ENCODE measurements around the gene BSN. TPM values are rescaled to one million over a fixed set of nuclear protein-coding genes. Genes with fewer than 3 reads are reported as not detected.

BSN gene
- total and polyA plus RNA-seq, 2 donors (not counting 3 experiments of a cell fraction or from before 2014, with no cell fraction given), result 0.04 to 0.27 TPM

DNA sequence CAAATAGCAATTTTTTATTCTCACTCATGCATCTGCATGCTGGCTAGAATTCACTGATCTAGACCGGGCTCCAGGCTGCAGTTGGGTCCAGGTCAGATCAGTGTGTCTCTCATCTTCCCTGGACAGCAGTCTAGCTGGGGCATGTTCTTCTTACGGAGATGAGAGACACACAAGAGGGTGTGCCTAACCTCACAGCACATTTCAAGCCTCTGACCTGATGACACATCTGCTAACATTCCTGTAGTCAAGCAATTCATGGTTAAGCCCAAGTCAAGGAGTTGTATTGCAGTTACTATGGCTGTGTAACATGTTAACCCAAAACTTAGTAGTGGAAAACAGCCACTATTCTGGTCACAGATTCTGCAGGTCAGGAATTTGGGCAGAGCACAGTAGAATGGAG, 13.1 kb downstream of the BSN start:
- Histone ChIP-seq H3K9ac (replicated peaks; ENCODE audit: extremely low read depth, insufficient read depth, low read length) (no peak overlapping the region), H3K27me3 (ENCODE audit: control insufficient read depth in 2 of 2, insufficient read depth in 2 of 2, low read length in 2 of 2) (peaks cover 8 to 20% of the 10 kb centered on the region in 2 experiments), H3K4me2 (ENCODE audit: insufficient read depth, low read length) (no peak overlapping the region), H3K27ac (ENCODE audit: insufficient read depth, low read depth, low read length) (no peak overlapping the region), H3K4me3 (replicated peaks in 1 of 3; ENCODE audit: insufficient read depth in 1 of 3, low read depth in 1 of 3, low read length in 3 of 3) (no peak overlapping the region), H3K4me1 (ENCODE audit: control insufficient read depth, extremely low read depth, insufficient read depth, low read length) (no peaks in the 10 kb centered on the region), H4K20me1 (replicated peaks; ENCODE audit: control insufficient read depth, extremely low read depth, insufficient read depth, low read length) (no peaks in the 10 kb centered on the region), H3K36me3 (ENCODE audit: control insufficient read depth in 2 of 2, extremely low read depth in 1 of 2, insufficient read depth in 2 of 2, low read length in 2 of 2) (no peaks in the 10 kb centered on the region), H3K9me1 (replicated peaks; ENCODE audit: control insufficient read depth, extremely low read depth, insufficient read depth, low read length) (no peaks in the 10 kb centered on the region), H3K79me2 (ENCODE audit: control insufficient read depth, insufficient read depth, low read length) (no peaks in the 10 kb centered on the region), H2AFZ (ENCODE audit: low read depth, low read length) (no peak overlapping the region), H3K9me3 (replicated peaks; ENCODE audit: control insufficient read depth, insufficient read depth, low read length) (no peaks in the 10 kb centered on the region)
- no peak for TF ChIP-seq JUN (IDR thresholded peaks at IDR 0.05; ENCODE audit: borderline replicate concordance, insufficient read depth, insufficient read length, low read depth)
- TF ChIP-seq GATA2 (IDR thresholded peaks at IDR 0.05; ENCODE audit: insufficient read depth, insufficient read length, low read depth, low read length), result no peak
- ChIA-PET CTCF (interaction anchor here (0.6 to 1.6 kb wide), 4 partner anchors 28 to 264 kb away, joined by 3 to 5 read pairs (median 3); no protein-coding TSS in a partner anchor), POLR2A (no interaction called here)
- DNase-seq (ENCODE audit: low read depth, low spot score), result no peak
- intact Hi-C loops (cut with micrococcal nuclease), result no loop called here
- BruUV-seq (replicated peaks), result no TSS peak
- dilution Hi-C loops (cut with MboI; ENCODE audit: extremely low pct_ligation_motif_present, low sequenced_read_pairs), result no loop called here
- FAIRE-seq, result no peak

DNA sequence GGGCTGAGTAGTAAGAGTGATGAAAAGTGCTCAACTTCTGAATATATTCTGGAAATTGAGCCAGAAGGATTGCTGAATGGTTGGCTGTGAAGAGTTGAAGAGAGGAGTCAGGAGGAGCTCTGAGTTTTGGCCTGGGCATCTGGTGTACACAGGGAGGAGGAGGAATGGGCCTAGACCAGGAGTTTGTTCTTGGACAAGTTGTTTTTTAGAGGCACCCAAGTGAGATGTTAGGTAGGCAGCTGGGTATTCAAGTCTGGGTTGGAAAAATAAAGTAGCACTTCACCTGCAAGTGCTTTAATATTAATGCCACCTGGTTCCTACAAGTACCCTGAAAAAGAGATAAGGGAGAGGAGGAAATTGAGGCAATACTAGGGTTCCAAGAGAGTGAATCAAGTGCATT, 14.7 kb downstream of the BSN start:
- DNase-seq (ENCODE audit: low read depth, low spot score) (no peak), FAIRE-seq (no peak)
- TF ChIP-seq GATA2 (IDR thresholded peaks at IDR 0.05; ENCODE audit: insufficient read depth, insufficient read length, low read depth, low read length) (no peak), JUN (IDR thresholded peaks at IDR 0.05; ENCODE audit: borderline replicate concordance, insufficient read depth, insufficient read length, low read depth) (no peak), EZH2 (IDR thresholded peaks at IDR 0.05; ENCODE audit: borderline replicate concordance, low read depth, low read length, severe bottlenecking) (no peak)

More for the DNA sequence above, 14.7 kb downstream of the BSN start:
- ChIA-PET CTCF (no interaction called here), POLR2A (no interaction called here)
- peaks cover 6 to 20% of the 10 kb centered on the region in 2 experiments for H3K27me3 ChIP-seq (ENCODE audit: control insufficient read depth in 2 of 2, insufficient read depth in 2 of 2, low read length in 2 of 2)
- H3K4me2 ChIP-seq (ENCODE audit: insufficient read depth, low read length), result no peak overlapping the region
- no peak overlapping the region for H3K4me3 ChIP-seq (replicated peaks in 1 of 3; ENCODE audit: insufficient read depth in 1 of 3, low read depth in 1 of 3, low read length in 3 of 3)
- intact Hi-C loops (cut with micrococcal nuclease) (no loop called here), dilution Hi-C loops (cut with MboI; ENCODE audit: extremely low pct_ligation_motif_present, low sequenced_read_pairs) (no loop called here)
- H2AFZ ChIP-seq (ENCODE audit: low read depth, low read length), result no peak overlapping the region
- no TSS peak for BruUV-seq (replicated peaks)
- H3K9ac ChIP-seq (replicated peaks; ENCODE audit: extremely low read depth, insufficient read depth, low read length), result no peak overlapping the region
- no peaks in the 10 kb centered on the region for H3K4me1 ChIP-seq (ENCODE audit: control insufficient read depth, extremely low read depth, insufficient read depth, low read length)
- H4K20me1 ChIP-seq (replicated peaks; ENCODE audit: control insufficient read depth, extremely low read depth, insufficient read depth, low read length), result no peaks in the 10 kb centered on the region
- no peaks in the 10 kb centered on the region for H3K9me1 ChIP-seq (replicated peaks; ENCODE audit: control insufficient read depth, extremely low read depth, insufficient read depth, low read length)
- no peaks in the 10 kb centered on the region for H3K9me3 ChIP-seq (replicated peaks; ENCODE audit: control insufficient read depth, insufficient read depth, low read length)
- no peaks in the 10 kb centered on the region for H3K36me3 ChIP-seq (ENCODE audit: control insufficient read depth in 2 of 2, extremely low read depth in 1 of 2, insufficient read depth in 2 of 2, low read length in 2 of 2)
- H3K27ac ChIP-seq (ENCODE audit: insufficient read depth, low read depth, low read length), result no peak overlapping the region
- no peaks in the 10 kb centered on the region for H3K79me2 ChIP-seq (ENCODE audit: control insufficient read depth, insufficient read depth, low read length)

Measured in endothelial cell of umbilical vein (primary cell).